ENCODE measurements around the gene SEMA6B.

Gene SEMA6B

GRCh38 chr19:4516939-4517300 is 42.6 kb downstream of the SEMA6B start:
- H3K9me3 ChIP-seq (ENCODE audit: control insufficient read depth, low read depth, low read length) = no peaks in the 10 kb centered on the region
- H3K27ac ChIP-seq (ENCODE audit: low read length) = no peak overlapping the region
- peaks cover 55% of the 10 kb centered on the region for H3K27me3 ChIP-seq (ENCODE audit: control insufficient read depth, insufficient read depth, low read length)
- H3K36me3 ChIP-seq (ENCODE audit: control insufficient read depth, low read depth, low read length) = no peaks in the 10 kb centered on the region
- H3K4me1 ChIP-seq (ENCODE audit: control insufficient read depth, low read depth, low read length) = no peaks in the 10 kb centered on the region
- H3K9ac ChIP-seq (ENCODE audit: low read length) = no peak overlapping the region
- H3K4me3 ChIP-seq (ENCODE audit: low read length) = no peak overlapping the region

- H3K27me3 ChIP-seq (ENCODE audit: control insufficient read depth, insufficient read depth, low read length) = peaks cover 55% of the 10 kb centered on the region
- H3K9me3 ChIP-seq (ENCODE audit: control insufficient read depth, low read depth, low read length) = no peaks in the 10 kb centered on the region
- no peaks in the 10 kb centered on the region for H3K36me3 ChIP-seq (ENCODE audit: control insufficient read depth, low read depth, low read length)
- no peaks in the 10 kb centered on the region for H3K4me1 ChIP-seq (ENCODE audit: control insufficient read depth, low read depth, low read length)
- no peak overlapping the region for H3K4me3 ChIP-seq (ENCODE audit: low read length)
- H3K27ac ChIP-seq (ENCODE audit: low read length) = no peak overlapping the region
- H3K9ac ChIP-seq (ENCODE audit: low read length) = no peak overlapping the region
Observed at GRCh38 chr19:4516199-4516938, 43.1 kb downstream of the SEMA6B start.

- Histone ChIP-seq H3K4me3 (ENCODE audit: low read length) (no peak overlapping the region), H3K27me3 (ENCODE audit: control insufficient read depth, insufficient read depth, low read length) (peaks cover 57% of the 10 kb centered on the region), H3K9me3 (ENCODE audit: control insufficient read depth, low read depth, low read length) (no peaks in the 10 kb centered on the region), H3K4me1 (ENCODE audit: control insufficient read depth, low read depth, low read length) (no peaks in the 10 kb centered on the region), H3K27ac (ENCODE audit: low read length) (no peak overlapping the region), H3K36me3 (ENCODE audit: control insufficient read depth, low read depth, low read length) (no peaks in the 10 kb centered on the region), H3K9ac (ENCODE audit: low read length) (no peak overlapping the region)
Observed at GRCh38 chr19:4515732-4516131, 43.8 kb downstream of the SEMA6B start.

- Histone ChIP-seq H3K9me3 (ENCODE audit: control insufficient read depth, low read depth, low read length) (no peaks in the 10 kb centered on the region), H3K4me3 (ENCODE audit: low read length) (no peak overlapping the region), H3K9ac (ENCODE audit: low read length) (no peak overlapping the region), H3K4me1 (ENCODE audit: control insufficient read depth, low read depth, low read length) (no peaks in the 10 kb centered on the region), H3K27ac (ENCODE audit: low read length) (no peak overlapping the region), H3K36me3 (ENCODE audit: control insufficient read depth, low read depth, low read length) (no peaks in the 10 kb centered on the region), H3K27me3 (ENCODE audit: control insufficient read depth, insufficient read depth, low read length) (peaks cover 52% of the 10 kb centered on the region)
Observed at GRCh38 chr19:4513248-4513647, 46.2 kb downstream of the SEMA6B start.

GRCh38 chr19:4512070-4512469 is 47.4 kb downstream of the SEMA6B start:
- Histone ChIP-seq H3K27ac (ENCODE audit: low read length) (no peak overlapping the region), H3K4me3 (ENCODE audit: low read length) (no peak overlapping the region), H3K36me3 (ENCODE audit: control insufficient read depth, low read depth, low read length) (no peaks in the 10 kb centered on the region), H3K4me1 (ENCODE audit: control insufficient read depth, low read depth, low read length) (no peaks in the 10 kb centered on the region), H3K9me3 (ENCODE audit: control insufficient read depth, low read depth, low read length) (no peaks in the 10 kb centered on the region), H3K27me3 (ENCODE audit: control insufficient read depth, insufficient read depth, low read length) (peaks cover 52% of the 10 kb centered on the region), H3K9ac (ENCODE audit: low read length) (no peak overlapping the region)

GRCh38 chr19:4511300-4512054 is 48.0 kb downstream of the SEMA6B start:
- H3K4me1 ChIP-seq (ENCODE audit: control insufficient read depth, low read depth, low read length) = no peaks in the 10 kb centered on the region
- H3K36me3 ChIP-seq (ENCODE audit: control insufficient read depth, low read depth, low read length) = no peaks in the 10 kb centered on the region
- H3K27ac ChIP-seq (ENCODE audit: low read length) = no peak overlapping the region
- H3K9me3 ChIP-seq (ENCODE audit: control insufficient read depth, low read depth, low read length) = no peaks in the 10 kb centered on the region
- no peak overlapping the region for H3K9ac ChIP-seq (ENCODE audit: low read length)
- H3K4me3 ChIP-seq (ENCODE audit: low read length) = no peak overlapping the region
- H3K27me3 ChIP-seq (ENCODE audit: control insufficient read depth, insufficient read depth, low read length) = peaks cover 52% of the 10 kb centered on the region

GRCh38 chr19:4510435-4511255 is 48.8 kb downstream of the SEMA6B start:
- Histone ChIP-seq H3K9me3 (ENCODE audit: control insufficient read depth, low read depth, low read length) (no peaks in the 10 kb centered on the region), H3K27ac (ENCODE audit: low read length) (no peak overlapping the region), H3K4me3 (ENCODE audit: low read length) (no peak overlapping the region), H3K27me3 (ENCODE audit: control insufficient read depth, insufficient read depth, low read length) (peaks cover 45% of the 10 kb centered on the region), H3K36me3 (ENCODE audit: control insufficient read depth, low read depth, low read length) (no peaks in the 10 kb centered on the region), H3K9ac (ENCODE audit: low read length) (no peak overlapping the region), H3K4me1 (ENCODE audit: control insufficient read depth, low read depth, low read length) (no peaks in the 10 kb centered on the region)

GRCh38 chr19:4508698-4509097 is 50.8 kb downstream of the SEMA6B start:
- Histone ChIP-seq H3K27me3 (ENCODE audit: control insufficient read depth, insufficient read depth, low read length) (peaks cover 33% of the 10 kb centered on the region), H3K9ac (ENCODE audit: low read length) (no peak overlapping the region), H3K9me3 (ENCODE audit: control insufficient read depth, low read depth, low read length) (no peaks in the 10 kb centered on the region), H3K36me3 (ENCODE audit: control insufficient read depth, low read depth, low read length) (peaks cover 3% of the 10 kb centered on the region), H3K4me1 (ENCODE audit: control insufficient read depth, low read depth, low read length) (no peaks in the 10 kb centered on the region), H3K27ac (ENCODE audit: low read length) (no peak overlapping the region), H3K4me3 (ENCODE audit: low read length) (no peak overlapping the region)

GRCh38 chr19:4507804-4508203 is 51.7 kb downstream of the SEMA6B start:
- H3K4me3 ChIP-seq (ENCODE audit: low read length) = no peak overlapping the region
- H3K9me3 ChIP-seq (ENCODE audit: control insufficient read depth, low read depth, low read length) = no peaks in the 10 kb centered on the region
- H3K9ac ChIP-seq (ENCODE audit: low read length) = no peak overlapping the region
- H3K4me1 ChIP-seq (ENCODE audit: control insufficient read depth, low read depth, low read length) = no peaks in the 10 kb centered on the region
- peaks cover 5% of the 10 kb centered on the region for H3K36me3 ChIP-seq (ENCODE audit: control insufficient read depth, low read depth, low read length)
- H3K27me3 ChIP-seq (ENCODE audit: control insufficient read depth, insufficient read depth, low read length) = peaks cover 25% of the 10 kb centered on the region
- no peak overlapping the region for H3K27ac ChIP-seq (ENCODE audit: low read length)

GRCh38 chr19:4507150-4507452 is 52.4 kb downstream of the SEMA6B start:
- Histone ChIP-seq H3K4me3 (ENCODE audit: low read length) (no peak overlapping the region), H3K27me3 (ENCODE audit: control insufficient read depth, insufficient read depth, low read length) (peaks cover 19% of the 10 kb centered on the region), H3K4me1 (ENCODE audit: control insufficient read depth, low read depth, low read length) (no peaks in the 10 kb centered on the region), H3K27ac (ENCODE audit: low read length) (no peak overlapping the region), H3K9ac (ENCODE audit: low read length) (no peak overlapping the region), H3K36me3 (ENCODE audit: control insufficient read depth, low read depth, low read length) (peaks cover 12% of the 10 kb centered on the region), H3K9me3 (ENCODE audit: control insufficient read depth, low read depth, low read length) (no peaks in the 10 kb centered on the region)

- H3K27ac ChIP-seq (ENCODE audit: low read length) = no peak overlapping the region
- H3K4me1 ChIP-seq (ENCODE audit: control insufficient read depth, low read depth, low read length) = no peaks in the 10 kb centered on the region
- H3K27me3 ChIP-seq (ENCODE audit: control insufficient read depth, insufficient read depth, low read length) = peaks cover 14% of the 10 kb centered on the region
- peaks cover 13% of the 10 kb centered on the region for H3K36me3 ChIP-seq (ENCODE audit: control insufficient read depth, low read depth, low read length)
- H3K4me3 ChIP-seq (ENCODE audit: low read length) = no peak overlapping the region
- H3K9ac ChIP-seq (ENCODE audit: low read length) = no peak overlapping the region
- H3K9me3 ChIP-seq (ENCODE audit: control insufficient read depth, low read depth, low read length) = no peaks in the 10 kb centered on the region
Observed at GRCh38 chr19:4506449-4507149, 52.9 kb downstream of the SEMA6B start.

Data from iPS-18a (cell line).